Measurements from ENCODE around the gene C13orf42. TPM values are rescaled to one million over a fixed set of nuclear protein-coding genes. Genes with fewer than 3 reads are reported as not detected.

Gene C13orf42
- total and polyA plus RNA-seq, 7 donors: not detected

DNA sequence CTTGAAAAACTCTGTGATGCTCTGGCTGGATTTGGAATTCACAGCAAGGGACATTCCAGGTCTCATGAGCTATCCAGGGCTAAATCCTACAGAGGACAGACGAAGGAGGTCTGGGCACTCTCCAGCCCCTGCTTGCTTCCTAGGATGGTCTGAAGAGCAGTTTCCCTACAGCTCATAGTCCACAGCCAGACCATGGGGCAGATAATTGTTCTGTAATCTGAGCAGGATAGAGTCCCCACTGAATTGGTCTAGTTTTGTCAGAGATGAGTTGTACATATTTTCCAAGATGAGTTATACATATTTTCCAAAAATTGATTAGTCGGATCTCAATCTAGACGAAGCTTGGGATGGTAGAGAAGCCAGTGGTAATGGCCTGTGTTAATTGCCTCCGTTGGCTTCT is 75.6 kb downstream of the C13orf42 start:
- H3K36me3 ChIP-seq (ENCODE audit: insufficient read depth in 1 of 2, low read depth in 1 of 2): no peaks in the 10 kb centered on the region
- no peaks in the 10 kb centered on the region for H3K9me3 ChIP-seq
- H3K27ac ChIP-seq: no peak overlapping the region
- 35 to 40% (median 36%) methylated on average over 4 of the region's 4 CpGs for WGBS, 3 donors
- no peak for DNase-seq
- H3K4me3 ChIP-seq: no peak overlapping the region
- H3K27me3 ChIP-seq (ENCODE audit: insufficient read depth in 3 of 3, low read length in 2 of 3): no peaks in the 10 kb centered on the region
- no peak for ATAC-seq
- TF ChIP-seq, protein P1, sequence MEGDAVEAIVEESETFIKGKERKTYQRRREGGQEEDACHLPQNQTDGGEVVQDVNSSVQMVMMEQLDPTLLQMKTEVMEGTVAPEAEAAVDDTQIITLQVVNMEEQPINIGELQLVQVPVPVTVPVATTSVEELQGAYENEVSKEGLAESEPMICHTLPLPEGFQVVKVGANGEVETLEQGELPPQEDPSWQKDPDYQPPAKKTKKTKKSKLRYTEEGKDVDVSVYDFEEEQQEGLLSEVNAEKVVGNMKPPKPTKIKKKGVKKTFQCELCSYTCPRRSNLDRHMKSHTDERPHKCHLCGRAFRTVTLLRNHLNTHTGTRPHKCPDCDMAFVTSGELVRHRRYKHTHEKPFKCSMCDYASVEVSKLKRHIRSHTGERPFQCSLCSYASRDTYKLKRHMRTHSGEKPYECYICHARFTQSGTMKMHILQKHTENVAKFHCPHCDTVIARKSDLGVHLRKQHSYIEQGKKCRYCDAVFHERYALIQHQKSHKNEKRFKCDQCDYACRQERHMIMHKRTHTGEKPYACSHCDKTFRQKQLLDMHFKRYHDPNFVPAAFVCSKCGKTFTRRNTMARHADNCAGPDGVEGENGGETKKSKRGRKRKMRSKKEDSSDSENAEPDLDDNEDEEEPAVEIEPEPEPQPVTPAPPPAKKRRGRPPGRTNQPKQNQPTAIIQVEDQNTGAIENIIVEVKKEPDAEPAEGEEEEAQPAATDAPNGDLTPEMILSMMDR (IDR thresholded peaks at IDR 0.05): no peak
- intact Hi-C loops (cut with DNase I): no loop called here
- H3K4me1 ChIP-seq: no peaks in the 10 kb centered on the region

DNA sequence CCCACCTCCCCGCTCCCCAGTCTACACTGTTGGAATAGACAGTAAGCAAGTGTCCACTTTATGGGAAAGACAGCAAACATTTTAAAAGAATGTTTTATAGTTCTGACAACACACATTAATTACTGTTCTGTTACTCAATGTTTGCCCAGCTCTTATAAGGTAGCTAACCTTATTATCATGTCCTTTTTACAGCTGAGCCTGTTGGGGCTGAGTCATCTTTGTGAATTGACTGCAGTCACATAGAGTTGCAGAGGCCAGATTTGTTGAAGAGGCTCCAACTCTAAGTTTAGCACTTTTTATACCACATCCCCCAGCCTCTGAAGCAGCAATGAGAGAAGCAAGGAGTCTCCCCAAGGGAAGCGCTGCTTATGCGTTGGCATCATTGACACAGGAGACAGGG is 76.2 kb downstream of the C13orf42 start:
- 69 to 93% (median 90%) methylated on average over 3 of the region's 3 CpGs for WGBS, 3 donors

DNA sequence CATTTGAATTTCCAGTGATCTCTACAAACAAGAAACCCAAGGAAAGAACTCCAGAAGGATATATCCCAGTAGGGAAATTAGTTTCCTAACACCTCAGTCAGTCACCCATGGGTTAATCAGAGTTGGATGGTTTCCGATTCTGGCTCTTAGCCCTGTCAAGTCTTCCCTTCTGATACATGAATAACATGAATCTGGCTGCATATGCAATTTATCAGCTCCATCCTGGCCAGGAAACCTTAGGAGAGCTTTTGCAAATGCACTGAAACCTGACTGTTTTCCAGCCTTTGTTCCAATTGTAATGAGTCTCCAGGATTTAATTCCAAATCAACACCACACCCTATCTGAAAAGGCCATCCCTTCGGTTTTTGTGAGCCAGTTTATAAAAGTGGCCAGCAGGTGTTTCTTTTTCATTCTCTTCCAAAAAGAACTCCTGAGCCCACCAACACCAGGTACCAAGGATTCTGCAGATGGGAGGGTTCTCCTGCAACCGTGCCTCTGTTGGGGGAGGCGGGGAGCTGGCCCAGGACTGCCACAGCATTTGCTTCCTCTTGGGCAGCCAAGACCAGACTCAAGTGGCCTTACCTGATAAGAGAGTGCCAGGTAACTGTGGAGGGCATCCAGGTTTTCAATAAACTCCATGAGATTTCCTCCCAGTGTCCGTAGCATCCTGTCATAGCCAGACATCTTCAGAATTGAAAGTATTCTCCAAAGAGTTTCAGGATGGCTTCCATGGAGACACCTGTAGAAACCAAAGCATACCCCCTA is 77.5 kb downstream of the C13orf42 start:
- no peaks in the 10 kb centered on the region for H3K36me3 ChIP-seq (ENCODE audit: insufficient read depth in 1 of 2, low read depth in 1 of 2)
- TF ChIP-seq, protein P1 (IDR thresholded peaks at IDR 0.05): no peak
- ATAC-seq (no peak), DNase-seq (no peak)
- no peak overlapping the region for H3K4me3 ChIP-seq
- no peaks in the 10 kb centered on the region for H3K9me3 ChIP-seq
- H3K27me3 ChIP-seq (ENCODE audit: insufficient read depth in 3 of 3, low read length in 2 of 3): no peaks in the 10 kb centered on the region
- no peaks in the 10 kb centered on the region for H3K4me1 ChIP-seq
- 53 to 61% (median 57%) methylated on average over 5 of the region's 5 CpGs for WGBS, 3 donors
- intact Hi-C loops (cut with DNase I): no loop called here
- no peak overlapping the region for H3K27ac ChIP-seq

More for the DNA sequence above, 76.2 kb downstream of the C13orf42 start:
- TF ChIP-seq, protein P1 (IDR thresholded peaks at IDR 0.05): no peak
- Histone ChIP-seq H3K36me3 (ENCODE audit: insufficient read depth in 1 of 2, low read depth in 1 of 2) (no peaks in the 10 kb centered on the region), H3K9me3 (no peaks in the 10 kb centered on the region), H3K27me3 (ENCODE audit: insufficient read depth in 3 of 3, low read length in 2 of 3) (no peaks in the 10 kb centered on the region), H3K27ac (no peak overlapping the region), H3K4me1 (no peaks in the 10 kb centered on the region), H3K4me3 (no peak overlapping the region)
- DNase-seq: no peak
- no peak for ATAC-seq
- intact Hi-C loops (cut with DNase I): no loop called here

DNA sequence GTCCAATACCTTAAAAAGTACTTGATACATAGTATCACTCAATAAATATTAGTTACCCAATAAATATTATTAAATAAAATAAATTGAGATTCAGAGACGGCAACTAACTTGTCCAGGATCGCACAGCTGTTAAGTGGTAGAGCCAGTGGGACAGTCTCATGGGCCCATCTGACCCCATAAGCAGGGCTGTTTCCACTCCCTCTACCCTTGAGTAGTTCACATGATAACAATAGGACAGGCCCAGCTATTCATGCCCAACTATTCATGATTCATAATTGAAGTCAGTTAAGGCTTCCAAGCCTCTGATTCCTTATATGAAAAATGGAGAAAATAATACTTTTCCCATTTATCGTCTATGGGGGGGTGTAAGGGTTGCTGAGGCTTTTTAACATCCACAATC is 78.2 kb downstream of the C13orf42 start:
- H3K27ac ChIP-seq: no peak overlapping the region
- TF ChIP-seq, protein P1 (IDR thresholded peaks at IDR 0.05): no peak
- WGBS, 3 donors: 84 to 86% (median 85%) methylated on average over 3 of the region's 3 CpGs
- no peaks in the 10 kb centered on the region for H3K27me3 ChIP-seq (ENCODE audit: insufficient read depth in 3 of 3, low read length in 2 of 3)
- intact Hi-C loops (cut with DNase I): no loop called here
- no peak overlapping the region for H3K4me3 ChIP-seq
- no peaks in the 10 kb centered on the region for H3K4me1 ChIP-seq
- H3K36me3 ChIP-seq (ENCODE audit: insufficient read depth in 1 of 2, low read depth in 1 of 2): no peaks in the 10 kb centered on the region
- no peak for ATAC-seq
- no peaks in the 10 kb centered on the region for H3K9me3 ChIP-seq
- no peak for DNase-seq

Other genes with a start within 250 kb of the C13orf42 start
- gene RNASEH2B, start 201.5 kb downstream of the C13orf42 start, total RNA-seq: 10 to 100 TPM; 10.6 to 20.7 (median 17.1) TPM
- 10 to 100 TPM; 10.7 to 18.3 (median 11.6) TPM for gene RNASEH2B, start 201.5 kb downstream of the C13orf42 start, polyA plus RNA-seq
- gene FAM124A, start 111.1 kb upstream of the C13orf42 start, total RNA-seq: 1 to 10 TPM in 2 of 4 donors, under 1 TPM in 2; 0.63 to 1.5 (median 0.99) TPM
- under 1 TPM; 0.51 to 0.75 (median 0.52) TPM for gene FAM124A, start 111.1 kb upstream of the C13orf42 start, polyA plus RNA-seq
- gene SERPINE3, start 228.4 kb upstream of the C13orf42 start, total RNA-seq: not detected
- gene SERPINE3, start 228.4 kb upstream of the C13orf42 start, polyA plus RNA-seq: under 1 TPM in 1 of 3 donors, not detected in 2; 0.03 TPM